OCI-LY3 (cell line): ENCODE measurements around the gene FUZ.

Experiments used
- H2AFZ ChIP-seq: fragments of 200-600, 300-600 bp; shearing (Covaris generic); 2 replicates; pipeline ENCODE4 v1.6.0; 2014; ENCODE audit warnings: antibody characterized with exemption, low read depth, low read length
- H3K27ac ChIP-seq: fragments of 200-600, 300-600 bp; sonication (generic); 2 replicates; pipeline ENCODE4 v1.5.1; 2014; ENCODE audit warnings: mild to moderate bottlenecking, low read length, moderate library complexity, mixed read lengths
- H3K27me3 ChIP-seq: fragments of 200-600, 300-600 bp; sonication (generic); 2 replicates; pipeline ENCODE4 v1.6.1; 2014; ENCODE audit warnings: low read depth, low read length, mixed read lengths
- H3K36me3 ChIP-seq: fragments of 200-600, 300-600 bp; sonication (generic); replicated peaks from 2 replicates; pipeline ENCODE3; 2014; ENCODE audit warnings: low read depth, low read length, mixed read lengths
- H3K4me1 ChIP-seq: fragments of 300-600, 200-600 bp; sonication (generic); 2 replicates; pipeline ENCODE4 v1.6.1; 2014; ENCODE audit warnings: low read length, mixed read lengths
- H3K4me2 ChIP-seq: fragments of 200-600, 300-600 bp; sonication (generic); 2 replicates; pipeline ENCODE4 v1.6.1; 2014; ENCODE audit warnings: low read length, mixed read lengths
- H3K4me3 ChIP-seq: fragments of 300-600, 200-600 bp; sonication (generic); 2 replicates; pipeline ENCODE4 v1.5.1; 2014; ENCODE audit warnings: antibody characterized with exemption, mild to moderate bottlenecking, low read length, moderate library complexity
- H3K79me2 ChIP-seq: fragments of 300-600, 200-600 bp; shearing (Covaris generic); 2 replicates; pipeline ENCODE4 v1.6.1; 2014; ENCODE audit warnings: mild to moderate bottlenecking, low read length, mixed read lengths
- H3K9ac ChIP-seq: fragments of 300-600, 200-600 bp; shearing (Covaris generic); 2 replicates; pipeline ENCODE4 v1.6.0; 2014; ENCODE audit warnings: mild to moderate bottlenecking, low read length, moderate library complexity
- H3K9me3 ChIP-seq: fragments of 200-600, 300-600 bp; shearing (Covaris generic); 2 replicates; pipeline ENCODE4 v1.6.1; 2014; ENCODE audit warnings: low read length, mixed read lengths; ENCODE audit not compliant: insufficient read depth
- H4K20me1 ChIP-seq: fragments of 200-600, 300-600 bp; sonication (generic); 2 replicates; pipeline ENCODE4 v1.6.1; 2016; ENCODE audit warnings: low read length, mixed read lengths; ENCODE audit not compliant: insufficient read depth
- CTCF ChIP-seq: fragments of 200-600, 300-600 bp; sonication (generic); IDR thresholded peaks from 2 replicates; pipeline ENCODE4 v1.5.1; 2014; ENCODE audit warnings: antibody characterized with exemption, low read length, low read depth
- EZH2phosphoT487 ChIP-seq: fragments of 200-600 bp; shearing (Covaris generic); IDR thresholded peaks from 2 replicates; pipeline ENCODE4 v1.6.1; 2018; ENCODE audit warnings: antibody characterized with exemption, mixed run types, low read depth

Gene FUZ

GRCh38 chr19:49773663-49774350 lies 39.3 kb downstream of the FUZ start:
- H4K20me1 ChIP-seq, result peaks cover 3% of the 10 kb centered on the region; the same call in 1 of the 2 replicates
- peaks cover 19% of the 10 kb centered on the region; the same call in 1 of the 2 replicates for H3K79me2 ChIP-seq
- H3K9me3 ChIP-seq, result no peaks in the 10 kb centered on the region
- no peaks in the 10 kb centered on the region for H3K27me3 ChIP-seq
- no peak for TF ChIP-seq EZH2phosphoT487
- no peak for TF ChIP-seq CTCF
- H3K36me3 ChIP-seq, result no peaks in the 10 kb centered on the region
- H3K4me3 ChIP-seq, result no peak overlapping the region
- no peaks in the 10 kb centered on the region for H3K4me1 ChIP-seq
- H3K4me2 ChIP-seq, result no peak overlapping the region
- H2AFZ ChIP-seq, result no peak overlapping the region
- H3K9ac ChIP-seq, result no peak overlapping the region
- H3K27ac ChIP-seq, result no peak overlapping the region

- no peaks in the 10 kb centered on the region for H3K36me3 ChIP-seq
- no peaks in the 10 kb centered on the region for H3K9me3 ChIP-seq
- no peak overlapping the region for H3K27ac ChIP-seq
- no peak overlapping the region for H3K4me3 ChIP-seq
- no peak overlapping the region for H2AFZ ChIP-seq
- peaks cover 2% of the 10 kb centered on the region for H3K4me1 ChIP-seq
- H3K9ac ChIP-seq, result no peak overlapping the region
- peaks cover 3% of the 10 kb centered on the region; the same call in 1 of the 2 replicates for H4K20me1 ChIP-seq
- peaks cover 28% of the 10 kb centered on the region for H3K79me2 ChIP-seq
- TF ChIP-seq EZH2phosphoT487, result no peak
- no peak for TF ChIP-seq CTCF
- no peaks in the 10 kb centered on the region for H3K27me3 ChIP-seq
- no peak overlapping the region for H3K4me2 ChIP-seq
These were observed 40.2 kb downstream of the FUZ start for GRCh38 chr19:49772850-49773432.

GRCh38 chr19:49771674-49772139 lies 41.4 kb downstream of the FUZ start:
- Histone ChIP-seq H3K4me3 (no peak overlapping the region), H4K20me1 (peaks cover 6% of the 10 kb centered on the region; the same call in 1 of the 2 replicates), H3K9ac (no peak overlapping the region), H3K36me3 (no peaks in the 10 kb centered on the region), H3K79me2 (peaks cover 37% of the 10 kb centered on the region), H3K27me3 (no peaks in the 10 kb centered on the region), H3K4me1 (peaks cover 7% of the 10 kb centered on the region), H2AFZ (no peak overlapping the region), H3K4me2 (no peak overlapping the region), H3K9me3 (no peaks in the 10 kb centered on the region), H3K27ac (no peak overlapping the region)
- TF ChIP-seq CTCF (no peak), EZH2phosphoT487 (no peak)

GRCh38 chr19:49770529-49770928 lies 42.6 kb downstream of the FUZ start:
- Histone ChIP-seq H3K4me1 (peaks cover 11% of the 10 kb centered on the region), H3K9ac (no peak overlapping the region), H3K36me3 (no peaks in the 10 kb centered on the region), H4K20me1 (peaks cover 2% of the 10 kb centered on the region; the same call in 1 of the 2 replicates), H3K9me3 (no peaks in the 10 kb centered on the region), H3K4me2 (no peak overlapping the region), H3K27me3 (no peaks in the 10 kb centered on the region), H3K79me2 (peaks cover 37% of the 10 kb centered on the region), H3K27ac (no peak overlapping the region), H3K4me3 (no peak overlapping the region), H2AFZ (no peak overlapping the region)
- TF ChIP-seq EZH2phosphoT487, result no peak
- TF ChIP-seq CTCF, result no peak
